Glutamatergic neuron (in vitro differentiated cells): Measurements from ENCODE around the gene GSAP. TPM values are rescaled to one million over a fixed set of nuclear protein-coding genes. Genes with fewer than 3 reads are reported as not detected.

Source experiments
- DNase-seq: peaks from one replicate; pipeline ENCODE4 v3.0.0; 2022
- H3K27ac Mint-ChIP-seq: one replicate; pipeline ENCODE4 v1.8.0; 2020; ENCODE audit warnings: mild to moderate bottlenecking, mixed read lengths, inconsistent platforms; ENCODE audit not compliant: unreplicated experiment
- H3K27me3 Mint-ChIP-seq: one replicate; pipeline ENCODE4 v1.8.0; 2020; ENCODE audit warnings: mild to moderate bottlenecking, moderate library complexity, mixed read lengths, inconsistent platforms; ENCODE audit not compliant: unreplicated experiment
- H3K36me3 Mint-ChIP-seq: one replicate; pipeline ENCODE4 v1.8.0; 2020; ENCODE audit warnings: mild to moderate bottlenecking, mixed read lengths, inconsistent platforms; ENCODE audit not compliant: unreplicated experiment
- H3K4me1 Mint-ChIP-seq: one replicate; pipeline ENCODE4 v1.8.0; 2020; ENCODE audit warnings: mild to moderate bottlenecking, low read depth, mixed read lengths, inconsistent platforms; ENCODE audit not compliant: unreplicated experiment
- H3K4me3 Mint-ChIP-seq: one replicate; pipeline ENCODE4 v1.8.0; 2020; ENCODE audit warnings: mild to moderate bottlenecking, mixed read lengths, inconsistent platforms; ENCODE audit not compliant: unreplicated experiment
- H3K9me3 Mint-ChIP-seq: one replicate; pipeline ENCODE4 v1.8.0; 2020; ENCODE audit warnings: mild to moderate bottlenecking, moderate library complexity, mixed read lengths, inconsistent platforms; ENCODE audit not compliant: unreplicated experiment
- CTCF ChIP-seq: fragments of 200-600 bp; sonication (generic); IDR thresholded peaks from one replicate; pipeline ENCODE4 v1.5.0; 2021; ENCODE audit not compliant: partially characterized antibody, unreplicated experiment
- total RNA-seq: library from RNA; stranded (reverse); fragmentation: NEBNext Ultra II Directional; extraction: Animal tissue kit (Norgen Biotek cat#: 25700); gene quantifications from one replicate; pipeline ENCODE4 v1.2.1, GENCODE V29; 2021; ENCODE audit not compliant: unreplicated experiment

Gene GSAP
- total RNA-seq, 1 donor from 2014 or later: 0.76 TPM

DNA sequence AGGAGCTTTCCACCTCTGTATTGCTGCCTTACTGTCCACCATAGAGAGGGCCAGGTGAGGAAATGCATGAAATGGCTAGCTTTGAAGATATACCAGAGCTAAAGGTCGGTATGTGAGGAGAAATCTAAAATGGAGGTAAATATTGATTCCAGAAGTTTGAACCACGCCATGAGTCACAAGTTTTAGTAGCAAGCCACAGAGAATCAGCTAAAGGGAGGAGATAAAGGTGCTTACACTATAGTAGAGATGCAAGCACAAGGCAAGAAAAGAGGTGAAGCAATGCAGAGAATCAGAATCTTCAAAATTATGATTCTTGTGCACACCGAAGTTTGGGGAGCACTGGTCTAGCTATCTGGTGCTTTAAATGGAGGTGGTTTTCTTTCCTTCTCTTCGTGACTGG is 3.0 kb upstream of the GSAP start:
- no peak overlapping the region for H3K4me3 Mint-ChIP-seq
- no peak overlapping the region for H3K27ac Mint-ChIP-seq
- H3K9me3 Mint-ChIP-seq: no peaks in the 10 kb centered on the region
- TF ChIP-seq CTCF: no peak
- H3K36me3 Mint-ChIP-seq: no peaks in the 10 kb centered on the region
- H3K27me3 Mint-ChIP-seq: peaks cover 2% of the 10 kb centered on the region
- DNase-seq: no peak
- peaks cover 5% of the 10 kb centered on the region for H3K4me1 Mint-ChIP-seq

DNA sequence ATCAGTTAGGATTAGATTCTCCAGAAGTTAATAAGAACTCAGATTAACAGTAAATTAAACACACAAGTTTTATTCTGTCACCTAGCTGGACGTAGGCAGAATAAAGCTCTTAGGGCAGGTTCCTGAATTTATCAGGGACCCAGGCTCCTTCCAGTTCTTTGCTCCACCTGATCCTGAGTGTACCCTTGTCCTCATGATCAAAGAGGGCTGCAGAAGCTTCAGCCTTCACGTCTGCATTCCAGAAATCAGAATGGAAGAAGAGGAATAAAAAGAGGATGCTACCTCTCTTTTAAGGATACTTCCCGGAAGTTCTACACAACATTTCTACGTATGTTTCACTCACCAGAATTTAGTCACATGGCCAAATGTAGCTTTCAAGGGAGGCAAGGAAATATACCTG is 1.7 kb upstream of the GSAP start:
- Mint-ChIP-seq H3K27me3 (peaks cover 2% of the 10 kb centered on the region), H3K4me1 (peaks cover 5% of the 10 kb centered on the region), H3K9me3 (no peaks in the 10 kb centered on the region), H3K36me3 (no peaks in the 10 kb centered on the region), H3K4me3 (no peak overlapping the region), H3K27ac (no peak overlapping the region)
- no peak for DNase-seq
- no peak for TF ChIP-seq CTCF

DNA sequence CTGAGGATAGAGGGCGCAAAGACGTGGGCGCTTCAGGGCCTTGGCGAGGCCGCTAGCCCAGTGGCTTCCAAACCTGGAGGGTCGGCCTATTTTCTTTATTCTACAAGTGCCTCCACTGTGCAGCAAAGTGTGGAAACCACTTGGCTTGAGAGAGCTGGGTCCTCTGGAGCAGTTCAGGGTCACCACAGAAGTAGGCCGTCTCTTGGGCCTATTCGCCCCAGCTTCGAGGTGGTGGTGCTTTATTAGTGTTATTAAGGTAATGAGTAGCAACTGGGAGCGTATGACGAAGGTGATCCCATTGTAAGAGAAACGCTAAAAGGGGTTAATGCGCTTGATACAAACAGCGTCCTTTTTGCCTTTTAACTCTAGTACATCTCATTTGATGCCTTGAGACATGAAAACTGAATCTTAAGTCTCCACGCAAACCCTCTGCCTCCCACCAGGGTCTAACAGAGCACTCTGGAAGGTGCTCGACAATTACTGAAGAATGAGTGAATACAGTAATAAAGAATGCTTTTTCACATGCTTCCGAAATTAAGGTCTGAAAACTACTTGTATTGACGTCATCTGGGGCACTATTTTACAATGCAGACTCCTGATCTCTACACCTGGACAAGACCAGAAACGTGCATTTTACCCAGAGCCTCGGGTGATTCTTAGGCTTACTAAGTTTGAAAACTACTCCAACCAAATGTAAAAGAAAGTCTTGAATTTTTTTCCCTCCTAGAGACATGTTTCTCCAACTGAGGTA is 647 bp upstream of the GSAP start:
- H3K36me3 Mint-ChIP-seq: no peaks in the 10 kb centered on the region
- H3K4me3 Mint-ChIP-seq: peak overlapping the region; percentile 78
- H3K27ac Mint-ChIP-seq: no peak overlapping the region
- H3K4me1 Mint-ChIP-seq: no peaks in the 10 kb centered on the region
- no peak for DNase-seq
- H3K9me3 Mint-ChIP-seq: no peaks in the 10 kb centered on the region
- no peak for TF ChIP-seq CTCF
- peaks cover 2% of the 10 kb centered on the region for H3K27me3 Mint-ChIP-seq

DNA sequence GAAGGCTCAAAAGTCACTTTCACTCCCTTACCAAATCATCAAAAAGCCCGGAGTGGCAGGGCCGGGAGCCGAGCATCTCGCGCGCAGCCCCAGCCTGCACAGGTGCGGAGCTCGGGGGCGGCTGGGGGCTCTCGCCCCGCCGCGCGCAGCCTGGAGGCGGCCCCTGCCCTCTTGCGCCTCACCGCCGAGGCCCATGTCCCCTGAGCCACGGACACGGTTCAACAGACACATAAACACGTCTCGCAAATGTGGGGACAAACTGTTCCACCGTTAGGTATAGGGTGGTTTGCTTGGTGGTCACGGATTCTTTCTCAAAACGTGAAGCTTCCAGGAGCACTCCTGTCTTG is 700 bp downstream of the GSAP start:
- Mint-ChIP-seq H3K4me1 (no peaks in the 10 kb centered on the region), H3K27ac (no peak overlapping the region), H3K36me3 (no peaks in the 10 kb centered on the region), H3K27me3 (peaks cover 2% of the 10 kb centered on the region), H3K4me3 (peak overlapping the region; percentile 55), H3K9me3 (no peaks in the 10 kb centered on the region)
- DNase-seq: no peak
- no peak for TF ChIP-seq CTCF

- Mint-ChIP-seq H3K4me1 (no peaks in the 10 kb centered on the region), H3K4me3 (no peak overlapping the region), H3K27me3 (peaks cover 2% of the 10 kb centered on the region), H3K27ac (no peak overlapping the region), H3K9me3 (no peaks in the 10 kb centered on the region), H3K36me3 (no peaks in the 10 kb centered on the region)
- TF ChIP-seq CTCF: no peak
- DNase-seq: no peak
Measured at GRCh38 chr7:77413861-77414424, 2.2 kb downstream of the GSAP start.
